GM21515 (cell line): Measurements from ENCODE around the gene LSM10.

Experiments
- ATAC-seq: cut with Tn5 transposase; IDR thresholded peaks from one replicate; pipeline ENCODE4 v1.9.1; 2021; ENCODE audit not compliant: unreplicated experiment

LSM10 gene

GRCh38 chr1:36397378-36398230 lies at the start of gene LSM10:
Gene LSM10, minus strand, starts transcription at chr1:36397908. Its CDS starts 3,779 bp downstream, at chr1:36394129.
- peak; percentile 62 for ATAC-seq

GRCh38 chr1:36447450-36447849 lies 49.7 kb upstream of the LSM10 start:
- ATAC-seq = no peak

GRCh38 chr1:36446746-36447145 lies 49.0 kb upstream of the LSM10 start:
- no peak for ATAC-seq

- no peak for ATAC-seq
Observed at GRCh38 chr1:36446271-36446670, 48.6 kb upstream of the LSM10 start.

GRCh38 chr1:36443297-36443696 lies 45.6 kb upstream of the LSM10 start:
- no peak for ATAC-seq

GRCh38 chr1:36442337-36442736 lies 44.6 kb upstream of the LSM10 start:
- ATAC-seq = no peak

- ATAC-seq = no peak
Observed at GRCh38 chr1:36440646-36441045, 42.9 kb upstream of the LSM10 start.

GRCh38 chr1:36440044-36440443 lies 42.3 kb upstream of the LSM10 start:
- ATAC-seq = no peak

GRCh38 chr1:36438715-36439114 lies 41.0 kb upstream of the LSM10 start:
- no peak for ATAC-seq

- ATAC-seq = no peak
Observed at GRCh38 chr1:36436821-36437220, 39.1 kb upstream of the LSM10 start.

- ATAC-seq = no peak
Observed at GRCh38 chr1:36433102-36433501, 35.4 kb upstream of the LSM10 start.

- no peak for ATAC-seq
Observed at GRCh38 chr1:36432616-36433015, 34.9 kb upstream of the LSM10 start.

- ATAC-seq = no peak
Observed at GRCh38 chr1:36425791-36426190, 28.1 kb upstream of the LSM10 start.

GRCh38 chr1:36421649-36422048 lies 23.9 kb upstream of the LSM10 start:
- no peak for ATAC-seq

GRCh38 chr1:36420836-36421317 lies 23.2 kb upstream of the LSM10 start:
- ATAC-seq = peak; percentile 68

GRCh38 chr1:36420409-36420808 lies 22.7 kb upstream of the LSM10 start:
- no peak for ATAC-seq

GRCh38 chr1:36419569-36419968 lies 21.9 kb upstream of the LSM10 start:
- no peak for ATAC-seq

GRCh38 chr1:36419140-36419539 lies 21.4 kb upstream of the LSM10 start:
- no peak for ATAC-seq

- ATAC-seq = no peak
Observed at GRCh38 chr1:36417931-36418330, 20.2 kb upstream of the LSM10 start.

- ATAC-seq = no peak
Observed at GRCh38 chr1:36415661-36416326, 18.1 kb upstream of the LSM10 start.

- no peak for ATAC-seq
Observed at GRCh38 chr1:36414384-36414783, 16.7 kb upstream of the LSM10 start.
